ENCODE measurements around the gene HPSE2. TPM values are rescaled to one million over a fixed set of nuclear protein-coding genes. Genes with fewer than 3 reads are reported as not detected.

Gene HPSE2
- total RNA-seq, 1 donor from 2014 or later, result not detected

DNA sequence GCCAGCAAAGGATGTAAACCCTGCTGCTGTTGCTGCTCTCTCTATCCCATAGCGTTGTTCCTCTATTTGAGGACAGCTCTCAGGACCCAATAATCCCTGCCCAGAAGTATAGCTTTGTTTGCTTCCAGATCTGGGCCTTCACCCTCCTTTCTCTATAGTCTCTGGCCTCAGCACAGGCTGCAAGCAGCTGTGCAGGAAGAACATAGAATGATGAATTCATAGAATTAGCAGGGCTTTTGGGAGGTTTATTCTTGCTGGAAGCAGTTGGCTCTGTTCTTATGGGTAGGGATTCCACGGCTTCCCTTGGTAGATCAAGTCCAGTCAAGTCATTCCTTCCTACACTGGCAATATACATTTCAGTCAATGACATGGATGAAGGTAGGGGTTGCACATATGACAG lies 354.7 kb downstream of the HPSE2 start:
- TF ChIP-seq, protein P1, sequence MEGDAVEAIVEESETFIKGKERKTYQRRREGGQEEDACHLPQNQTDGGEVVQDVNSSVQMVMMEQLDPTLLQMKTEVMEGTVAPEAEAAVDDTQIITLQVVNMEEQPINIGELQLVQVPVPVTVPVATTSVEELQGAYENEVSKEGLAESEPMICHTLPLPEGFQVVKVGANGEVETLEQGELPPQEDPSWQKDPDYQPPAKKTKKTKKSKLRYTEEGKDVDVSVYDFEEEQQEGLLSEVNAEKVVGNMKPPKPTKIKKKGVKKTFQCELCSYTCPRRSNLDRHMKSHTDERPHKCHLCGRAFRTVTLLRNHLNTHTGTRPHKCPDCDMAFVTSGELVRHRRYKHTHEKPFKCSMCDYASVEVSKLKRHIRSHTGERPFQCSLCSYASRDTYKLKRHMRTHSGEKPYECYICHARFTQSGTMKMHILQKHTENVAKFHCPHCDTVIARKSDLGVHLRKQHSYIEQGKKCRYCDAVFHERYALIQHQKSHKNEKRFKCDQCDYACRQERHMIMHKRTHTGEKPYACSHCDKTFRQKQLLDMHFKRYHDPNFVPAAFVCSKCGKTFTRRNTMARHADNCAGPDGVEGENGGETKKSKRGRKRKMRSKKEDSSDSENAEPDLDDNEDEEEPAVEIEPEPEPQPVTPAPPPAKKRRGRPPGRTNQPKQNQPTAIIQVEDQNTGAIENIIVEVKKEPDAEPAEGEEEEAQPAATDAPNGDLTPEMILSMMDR (IDR thresholded peaks at IDR 0.05; ENCODE audit: insufficient read depth, low read length, poor library complexity, severe bottlenecking), result no peak
- no peaks in the 10 kb centered on the region for H3K27me3 ChIP-seq (ENCODE audit: control insufficient read depth, insufficient read depth, low read length)
- no peak for DNase-seq (ENCODE audit: low read depth)
- no peaks in the 10 kb centered on the region for H3K36me3 ChIP-seq (ENCODE audit: control insufficient read depth, insufficient read depth, low read length)
- H3K4me3 ChIP-seq (ENCODE audit: low read depth, low read length), result no peak overlapping the region

DNA sequence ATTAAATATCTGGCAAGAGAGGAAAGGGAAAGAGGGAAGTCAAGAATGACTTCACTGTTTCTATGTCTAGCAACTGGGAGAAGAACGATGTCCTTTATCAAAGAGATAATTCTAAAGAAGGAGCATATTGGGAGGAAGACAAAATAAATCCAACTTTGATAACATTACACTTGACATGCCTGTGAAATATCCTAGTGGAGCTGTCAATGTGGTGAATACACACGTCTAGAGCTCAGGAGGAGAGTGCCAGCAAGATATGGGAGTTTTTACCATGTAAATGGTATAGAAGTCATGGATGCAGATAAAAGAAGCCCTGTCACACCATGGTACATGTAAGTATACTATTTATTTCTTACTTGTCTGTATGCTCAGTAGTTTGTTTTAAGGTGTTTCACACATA lies 356.7 kb downstream of the HPSE2 start:
- DNase-seq (ENCODE audit: low read depth), result no peak
- Histone ChIP-seq H3K36me3 (ENCODE audit: control insufficient read depth, insufficient read depth, low read length) (no peaks in the 10 kb centered on the region), H3K4me3 (ENCODE audit: low read depth, low read length) (no peak overlapping the region), H3K27me3 (ENCODE audit: control insufficient read depth, insufficient read depth, low read length) (no peaks in the 10 kb centered on the region)
- TF ChIP-seq, protein P1 (IDR thresholded peaks at IDR 0.05; ENCODE audit: insufficient read depth, low read length, poor library complexity, severe bottlenecking), result no peak

DNA sequence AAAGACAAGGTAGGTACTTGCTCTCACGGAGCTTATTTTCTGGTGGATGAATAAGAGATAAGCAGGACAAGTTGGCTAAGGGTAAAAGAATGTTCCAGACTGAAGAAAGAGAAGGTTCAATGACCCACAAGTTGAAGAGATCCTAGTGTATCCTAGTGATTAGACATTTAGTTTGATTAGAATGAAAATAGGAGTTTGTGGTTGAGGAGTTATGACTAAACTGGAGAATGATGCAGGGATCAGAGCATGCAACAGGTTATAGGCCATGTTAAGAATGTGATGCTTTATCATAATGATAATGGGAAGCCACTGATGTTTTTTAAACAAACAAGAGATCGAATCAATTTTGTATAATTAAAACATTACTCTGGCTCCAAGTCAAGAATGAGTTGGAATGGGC lies 357.2 kb downstream of the HPSE2 start:
- TF ChIP-seq, protein P1 (IDR thresholded peaks at IDR 0.05; ENCODE audit: insufficient read depth, low read length, poor library complexity, severe bottlenecking), result no peak
- Histone ChIP-seq H3K27me3 (ENCODE audit: control insufficient read depth, insufficient read depth, low read length) (no peaks in the 10 kb centered on the region), H3K36me3 (ENCODE audit: control insufficient read depth, insufficient read depth, low read length) (no peaks in the 10 kb centered on the region), H3K4me3 (ENCODE audit: low read depth, low read length) (no peak overlapping the region)
- DNase-seq (ENCODE audit: low read depth), result no peak

DNA sequence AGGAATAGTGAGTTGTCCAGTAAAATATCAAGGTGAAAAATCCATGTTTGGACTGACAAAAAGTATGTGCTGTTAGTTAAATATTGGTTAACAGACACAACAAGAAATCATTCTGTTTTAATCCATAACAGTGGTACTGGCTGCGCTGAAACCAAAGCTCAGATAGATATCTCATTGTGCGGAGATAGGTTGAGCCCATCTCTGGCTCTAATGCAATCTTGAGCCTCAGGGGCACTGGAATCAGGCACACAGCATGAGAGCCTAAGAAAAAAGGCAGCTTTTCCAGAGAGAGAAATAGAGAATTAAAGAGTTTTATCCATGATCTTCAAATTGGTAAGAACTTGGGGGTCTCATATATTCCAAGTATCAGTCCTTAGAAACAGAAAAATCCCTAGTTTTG lies 373.7 kb downstream of the HPSE2 start:
- H3K27me3 ChIP-seq (ENCODE audit: control insufficient read depth, insufficient read depth, low read length), result no peaks in the 10 kb centered on the region
- H3K4me3 ChIP-seq (ENCODE audit: low read depth, low read length), result no peak overlapping the region
- no peak for DNase-seq (ENCODE audit: low read depth)
- TF ChIP-seq, protein P1 (IDR thresholded peaks at IDR 0.05; ENCODE audit: insufficient read depth, low read length, poor library complexity, severe bottlenecking), result no peak
- H3K36me3 ChIP-seq (ENCODE audit: control insufficient read depth, insufficient read depth, low read length), result no peaks in the 10 kb centered on the region

GRCh38 chr10:98858525-98858924 lies 377.1 kb downstream of the HPSE2 start:
- no peak overlapping the region for H3K4me3 ChIP-seq (ENCODE audit: low read depth, low read length)
- H3K27me3 ChIP-seq (ENCODE audit: control insufficient read depth, insufficient read depth, low read length), result no peaks in the 10 kb centered on the region
- no peaks in the 10 kb centered on the region for H3K36me3 ChIP-seq (ENCODE audit: control insufficient read depth, insufficient read depth, low read length)
- TF ChIP-seq, protein P1 (IDR thresholded peaks at IDR 0.05; ENCODE audit: insufficient read depth, low read length, poor library complexity, severe bottlenecking), result no peak
- DNase-seq (ENCODE audit: low read depth), result no peak

GRCh38 chr10:98855403-98856189 lies 380.1 kb downstream of the HPSE2 start:
- TF ChIP-seq, protein P1 (IDR thresholded peaks at IDR 0.05; ENCODE audit: insufficient read depth, low read length, poor library complexity, severe bottlenecking), result no peak
- H3K36me3 ChIP-seq (ENCODE audit: control insufficient read depth, insufficient read depth, low read length), result no peaks in the 10 kb centered on the region
- H3K27me3 ChIP-seq (ENCODE audit: control insufficient read depth, insufficient read depth, low read length), result no peaks in the 10 kb centered on the region
- H3K4me3 ChIP-seq (ENCODE audit: low read depth, low read length), result no peak overlapping the region
- DNase-seq (ENCODE audit: low read depth), result no peak
